Mesodermal cell (in vitro differentiated cells): ENCODE results near the gene TIAM1.

Source experiments
- H3K27ac ChIP-seq: 2 replicates; pipeline ENCODE4 v1.7.0; 2013; ENCODE audit warnings: mild to moderate bottlenecking, low read depth, low read length, moderate library complexity; ENCODE audit not compliant: severe bottlenecking
- H3K36me3 ChIP-seq: 2 replicates; pipeline ENCODE4 v1.7.1; 2013; ENCODE audit warnings: mild to moderate bottlenecking, low read length, moderate library complexity; ENCODE audit not compliant: control insufficient read depth, insufficient read depth
- H3K4me1 ChIP-seq: one replicate; pipeline ENCODE4 v1.7.1; 2013; ENCODE audit warnings: mild to moderate bottlenecking, low read length; ENCODE audit not compliant: insufficient read depth, control insufficient read depth, poor library complexity, severe bottlenecking
- H3K4me3 ChIP-seq: 2 replicates; pipeline ENCODE4 v1.7.0; 2013; ENCODE audit warnings: low read length, control low read depth, mild to moderate bottlenecking; ENCODE audit not compliant: insufficient read depth, poor library complexity, severe bottlenecking; ENCODE audit errors: extremely low read depth
- H3K9me3 ChIP-seq: 2 replicates; pipeline ENCODE4 v1.7.1; 2013; ENCODE audit warnings: mild to moderate bottlenecking, low read length, moderate library complexity; ENCODE audit not compliant: control insufficient read depth
- WGBS, 2 experiments: methylation state at CpG; one replicate each; pipeline ENCODE4 v1.1.5; 2013; ENCODE audit warnings: missing lambda C conversion rate in 2 of 2; ENCODE audit not compliant: insufficient coverage in 2 of 2; 5-methylcytosine and 5-hydroxymethylcytosine counted together

TIAM1 gene

GRCh38 chr21:31305888-31306287, 38.2 kb downstream of the TIAM1 start:
- WGBS, 2 experiments: 83 to 96% methylated on average over 3 to 4 of the region's 4 CpGs
- H3K4me1 ChIP-seq: peaks cover 7% of the 10 kb centered on the region
- H3K36me3 ChIP-seq: no peaks in the 10 kb centered on the region
- H3K4me3 ChIP-seq: no peak overlapping the region
- H3K27ac ChIP-seq: no peak overlapping the region
- no peaks in the 10 kb centered on the region for H3K9me3 ChIP-seq

GRCh38 chr21:31299291-31300147, 44.5 kb downstream of the TIAM1 start:
- WGBS, 2 experiments: 91 to 92% methylated on average over 11 to 13 of the region's 15 CpGs
- Histone ChIP-seq H3K4me1 (peaks cover 5% of the 10 kb centered on the region), H3K9me3 (no peaks in the 10 kb centered on the region), H3K4me3 (no peak overlapping the region), H3K36me3 (no peaks in the 10 kb centered on the region), H3K27ac (no peak overlapping the region)

- Histone ChIP-seq H3K9me3 (no peaks in the 10 kb centered on the region), H3K36me3 (no peaks in the 10 kb centered on the region), H3K27ac (no peak overlapping the region), H3K4me3 (no peak overlapping the region), H3K4me1 (peaks cover 13% of the 10 kb centered on the region)
- 80% methylated on average over 1 of the region's 6 CpGs; no CpG with 5 or more reads in 1 of the 2 experiments for WGBS, 2 experiments
Observed at GRCh38 chr21:31298618-31299269, 45.3 kb downstream of the TIAM1 start.

GRCh38 chr21:31297806-31298205, 46.3 kb downstream of the TIAM1 start:
- H3K4me1 ChIP-seq: peaks cover 18% of the 10 kb centered on the region
- no peak overlapping the region for H3K4me3 ChIP-seq
- H3K36me3 ChIP-seq: peaks cover 6% of the 10 kb centered on the region
- WGBS, 2 experiments: 92 to 96% methylated on average over 1 to 2 of the region's 6 CpGs
- H3K9me3 ChIP-seq: no peaks in the 10 kb centered on the region
- no peak overlapping the region for H3K27ac ChIP-seq

- peaks cover 18% of the 10 kb centered on the region for H3K4me1 ChIP-seq
- no peak overlapping the region for H3K4me3 ChIP-seq
- H3K36me3 ChIP-seq: peaks cover 6% of the 10 kb centered on the region
- no peak overlapping the region for H3K27ac ChIP-seq
- 94% methylated on average over 8 to 10 of the region's 11 CpGs for WGBS, 2 experiments
- H3K9me3 ChIP-seq: no peaks in the 10 kb centered on the region
Observed at GRCh38 chr21:31295676-31296075, 48.4 kb downstream of the TIAM1 start.

- Histone ChIP-seq H3K9me3 (no peaks in the 10 kb centered on the region), H3K4me3 (no peak overlapping the region), H3K36me3 (peaks cover 6% of the 10 kb centered on the region), H3K4me1 (peaks cover 18% of the 10 kb centered on the region), H3K27ac (peak overlapping the region; percentile 11)
- WGBS, 2 experiments: 90 to 98% methylated on average over 11 of the region's 11 CpGs
Observed at GRCh38 chr21:31294691-31295090, 49.4 kb downstream of the TIAM1 start.

- peak overlapping the region; percentile 11 for H3K27ac ChIP-seq
- no peak overlapping the region for H3K4me3 ChIP-seq
- no peaks in the 10 kb centered on the region for H3K9me3 ChIP-seq
- peaks cover 6% of the 10 kb centered on the region for H3K36me3 ChIP-seq
- peaks cover 18% of the 10 kb centered on the region for H3K4me1 ChIP-seq
Observed at GRCh38 chr21:31293986-31294385, 50.1 kb downstream of the TIAM1 start.

GRCh38 chr21:31290765-31291164, 53.3 kb downstream of the TIAM1 start:
- H3K27ac ChIP-seq: no peak overlapping the region
- peaks cover 18% of the 10 kb centered on the region for H3K4me1 ChIP-seq
- H3K36me3 ChIP-seq: peaks cover 6% of the 10 kb centered on the region
- no peak overlapping the region for H3K4me3 ChIP-seq
- H3K9me3 ChIP-seq: no peaks in the 10 kb centered on the region
- WGBS, 2 experiments: 92 to 94% methylated on average over 3 of the region's 5 CpGs

- peaks cover 6% of the 10 kb centered on the region for H3K36me3 ChIP-seq
- H3K9me3 ChIP-seq: no peaks in the 10 kb centered on the region
- H3K4me3 ChIP-seq: no peak overlapping the region
- peaks cover 14% of the 10 kb centered on the region for H3K4me1 ChIP-seq
- no peak overlapping the region for H3K27ac ChIP-seq
- 92 to 100% methylated on average over 1 to 3 of the region's 4 CpGs for WGBS, 2 experiments
Observed at GRCh38 chr21:31289702-31290101, 54.4 kb downstream of the TIAM1 start.

GRCh38 chr21:31288191-31288590, 55.9 kb downstream of the TIAM1 start:
- Histone ChIP-seq H3K4me3 (no peak overlapping the region), H3K36me3 (peaks cover 4% of the 10 kb centered on the region), H3K9me3 (no peaks in the 10 kb centered on the region), H3K4me1 (peaks cover 4% of the 10 kb centered on the region), H3K27ac (no peak overlapping the region)
- 88% methylated on average over 1 of the region's 3 CpGs; no CpG with 5 or more reads in 1 of the 2 experiments for WGBS, 2 experiments

GRCh38 chr21:31287201-31287600, 56.9 kb downstream of the TIAM1 start:
- no peaks in the 10 kb centered on the region for H3K9me3 ChIP-seq

More at GRCh38 chr21:31287201-31287600, 56.9 kb downstream of the TIAM1 start:
- WGBS, 2 experiments: 88 to 100% methylated on average over 1 of the region's 2 CpGs
- peaks cover 9% of the 10 kb centered on the region for H3K4me1 ChIP-seq
- H3K36me3 ChIP-seq: no peaks in the 10 kb centered on the region
- no peak overlapping the region for H3K4me3 ChIP-seq
- no peak overlapping the region for H3K27ac ChIP-seq
